Neural progenitor cell (in vitro differentiated cells): ENCODE results near the gene PPFIA4. TPM values are rescaled to one million over a fixed set of nuclear protein-coding genes. Genes with fewer than 3 reads are reported as not detected.

ENCODE experiments used
- DNase-seq: peaks from one replicate; pipeline ENCODE4 v3.0.0-alpha.2; 2016; ENCODE audit warnings: low spot score
- H2AFZ ChIP-seq: fragments of 200-600 bp; sonication (generic); replicated peaks from 2 replicates; pipeline ENCODE4 v1.6.1; 2016; ENCODE audit warnings: antibody characterized with exemption
- H3F3A ChIP-seq: fragments of 200-600 bp; sonication (generic); 2 replicates; pipeline ENCODE4 v1.6.1; 2016; ENCODE audit warnings: antibody characterized with exemption, low read depth
- H3K27ac ChIP-seq: fragments of 200-600 bp; sonication (generic); 2 replicates; pipeline ENCODE4 v1.5.1; 2016; ENCODE audit warnings: mild to moderate bottlenecking
- H3K27me3 ChIP-seq: fragments of 200-600 bp; sonication (generic); 2 replicates; pipeline ENCODE4 v1.6.1; 2016; ENCODE audit warnings: mild to moderate bottlenecking, moderate library complexity
- H3K36me3 ChIP-seq: fragments of 200-600 bp; sonication (generic); 2 replicates; pipeline ENCODE4 v1.5.1; 2016
- H3K4me1 ChIP-seq: fragments of 200-600 bp; sonication (generic); 2 replicates; pipeline ENCODE4 v1.6.1; 2016; ENCODE audit warnings: mixed run types
- H3K4me2 ChIP-seq: fragments of 200-600 bp; sonication (generic); 2 replicates; pipeline ENCODE4 v1.6.1; 2016
- H3K4me3 ChIP-seq: fragments of 200-600 bp; sonication (generic); 2 replicates; pipeline ENCODE4 v1.5.1; 2016
- H3K79me2 ChIP-seq: fragments of 200-600 bp; sonication (generic); 2 replicates; pipeline ENCODE4 v1.6.1; 2016; ENCODE audit warnings: low read depth
- H3K9ac ChIP-seq: fragments of 200-600 bp; sonication (generic); 2 replicates; pipeline ENCODE4 v1.6.1; 2016
- H3K9me3 ChIP-seq: fragments of 200-600 bp; sonication (generic); 2 replicates; pipeline ENCODE4 v1.5.1; 2016; ENCODE audit warnings: low read depth
- H4K20me1 ChIP-seq: fragments of 200-600 bp; sonication (generic); 2 replicates; pipeline ENCODE4 v1.6.1; 2016; ENCODE audit warnings: low read depth
- H3K27ac Mint-ChIP-seq: 3 replicates; pipeline ENCODE4 v1.8.0; 2021; ENCODE audit warnings: mixed read lengths
- H3K27me3 Mint-ChIP-seq: 2 replicates; pipeline ENCODE4 v1.8.0; 2022; ENCODE audit warnings: low read depth, mild to moderate bottlenecking, inconsistent platforms, moderate library complexity, mixed read lengths; ENCODE audit not compliant: insufficient read depth
- H3K36me3 Mint-ChIP-seq: 3 replicates; pipeline ENCODE4 v1.8.0; 2021; ENCODE audit warnings: mixed read lengths
- H3K4me1 Mint-ChIP-seq: 3 replicates; pipeline ENCODE4 v1.8.0; 2021; ENCODE audit warnings: mixed read lengths
- H3K4me3 Mint-ChIP-seq: 3 replicates; pipeline ENCODE4 v1.8.0; 2021; ENCODE audit warnings: mild to moderate bottlenecking, moderate library complexity, mixed read lengths
- H3K9me3 Mint-ChIP-seq: 3 replicates; pipeline ENCODE4 v1.8.0; 2020; ENCODE audit warnings: mixed read lengths
- CTCF ChIP-seq: fragments of 200-600 bp; sonication (generic); IDR thresholded peaks from 2 replicates; pipeline ENCODE4 v1.5.1; 2017; ENCODE audit warnings: antibody characterized with exemption, mild to moderate bottlenecking
- EZH2 ChIP-seq: fragments of 200-600 bp; sonication (generic); IDR thresholded peaks from 2 replicates; pipeline ENCODE4 v1.6.1; 2017; ENCODE audit warnings: antibody characterized with exemption, mild to moderate bottlenecking, moderate library complexity
- EZH2phosphoT487 ChIP-seq: fragments of 200-600 bp; sonication (generic); IDR thresholded peaks from 2 replicates; pipeline ENCODE4 v1.6.1; 2017; ENCODE audit warnings: antibody characterized with exemption
- total RNA-seq: library from RNA; depleted of rRNA; stranded (reverse); fragments of >200 nt; gene quantifications from 2 replicates; pipeline ENCODE4 v1.2.3, GENCODE V29; 2015; ENCODE audit warnings: low replicate concordance

Gene PPFIA4
- total RNA-seq, 1 donor from 2014 or later: 23.5 TPM

- H3K4me2 ChIP-seq: no peak overlapping the region
- no peaks in the 10 kb centered on the region for H3K27me3 ChIP-seq
- Mint-ChIP-seq H3K27me3 (peaks cover 6% of the 10 kb centered on the region), H3K4me3 (no peak overlapping the region), H3K36me3 (no peaks in the 10 kb centered on the region), H3K9me3 (peaks cover 8% of the 10 kb centered on the region), H3K4me1 (peaks cover 30% of the 10 kb centered on the region), H3K27ac (no peak overlapping the region)
- no peaks in the 10 kb centered on the region for H4K20me1 ChIP-seq
- H3K4me1 ChIP-seq: peaks cover 16% of the 10 kb centered on the region
- no peak for TF ChIP-seq EZH2phosphoT487
- no peak for TF ChIP-seq EZH2
- no peak for TF ChIP-seq CTCF
- H3K27ac ChIP-seq: no peak overlapping the region
- no peaks in the 10 kb centered on the region for H3F3A ChIP-seq
- H2AFZ ChIP-seq: no peak overlapping the region
- no peaks in the 10 kb centered on the region for H3K79me2 ChIP-seq
- DNase-seq: no peak
- H3K4me3 ChIP-seq: no peak overlapping the region
- no peak overlapping the region for H3K9ac ChIP-seq
- H3K9me3 ChIP-seq: no peaks in the 10 kb centered on the region
- H3K36me3 ChIP-seq: no peaks in the 10 kb centered on the region
Measured at GRCh38 chr1:203089001-203089650, 62.8 kb downstream of the PPFIA4 start.

GRCh38 chr1:203089651-203090045, 63.4 kb downstream of the PPFIA4 start:
- Histone ChIP-seq H3F3A (no peaks in the 10 kb centered on the region), H3K27me3 (no peaks in the 10 kb centered on the region), H3K27ac (no peak overlapping the region), H3K79me2 (no peaks in the 10 kb centered on the region), H3K4me2 (peak overlapping the region; percentile 52), H3K9ac (no peak overlapping the region), H3K4me3 (no peak overlapping the region), H3K9me3 (peaks cover 4% of the 10 kb centered on the region), H4K20me1 (no peaks in the 10 kb centered on the region), H2AFZ (no peak overlapping the region), H3K36me3 (no peaks in the 10 kb centered on the region), H3K4me1 (peaks cover 16% of the 10 kb centered on the region)
- H3K27ac Mint-ChIP-seq: no peak overlapping the region
- H3K4me3 Mint-ChIP-seq: no peak overlapping the region
- no peaks in the 10 kb centered on the region for H3K36me3 Mint-ChIP-seq
- peak; percentile 45 for DNase-seq
- peaks cover 6% of the 10 kb centered on the region for H3K27me3 Mint-ChIP-seq
- peaks cover 13% of the 10 kb centered on the region for H3K9me3 Mint-ChIP-seq
- peaks cover 30% of the 10 kb centered on the region for H3K4me1 Mint-ChIP-seq
- TF ChIP-seq EZH2phosphoT487 (no peak), EZH2 (no peak), CTCF (peak; percentile 17)

GRCh38 chr1:203090421-203091198, 64.3 kb downstream of the PPFIA4 start:
- Histone ChIP-seq H4K20me1 (no peaks in the 10 kb centered on the region), H3K4me3 (no peak overlapping the region), H3K4me2 (no peak overlapping the region), H2AFZ (no peak overlapping the region), H3K9ac (no peak overlapping the region), H3K9me3 (peaks cover 14% of the 10 kb centered on the region), H3K79me2 (no peaks in the 10 kb centered on the region), H3K27me3 (no peaks in the 10 kb centered on the region), H3K36me3 (no peaks in the 10 kb centered on the region), H3F3A (peaks cover 5% of the 10 kb centered on the region), H3K27ac (no peak overlapping the region), H3K4me1 (peaks cover 16% of the 10 kb centered on the region)
- Mint-ChIP-seq H3K4me3 (no peak overlapping the region), H3K4me1 (peaks cover 25% of the 10 kb centered on the region), H3K36me3 (no peaks in the 10 kb centered on the region), H3K27me3 (peaks cover 6% of the 10 kb centered on the region), H3K9me3 (peaks cover 20% of the 10 kb centered on the region), H3K27ac (no peak overlapping the region)
- TF ChIP-seq EZH2: no peak
- no peak for TF ChIP-seq EZH2phosphoT487
- TF ChIP-seq CTCF: no peak
- DNase-seq: no peak
